Measurements from ENCODE around the gene PRKRA.
"Not testable (repeated sequence)": the region's sequence is repeated elsewhere in the genome, so short reads cannot be mapped to it uniquely, and the experiment has no call there.

The PRKRA gene

GRCh38 chr2:178450774-178451525, at the start of gene PRKRA, which contains the start of gene PJVK:
PRKRA (minus strand) TSS chr2:178451175; CDS start chr2:178451030, 145 bp downstream.
PJVK (plus strand) TSS chr2:178451378; CDS start chr2:178453410, 2,032 bp downstream.
- peak; percentile 87 for DNase-seq (ENCODE audit: low read depth)

GRCh38 chr2:178499640-178500039, 48.7 kb upstream of the PRKRA start:
- DNase-seq (ENCODE audit: low read depth), result no peak

- no peak for DNase-seq (ENCODE audit: low read depth)
Measured at GRCh38 chr2:178498137-178498536, 47.2 kb upstream of the PRKRA start.

- DNase-seq (ENCODE audit: low read depth), result no peak
Measured at GRCh38 chr2:178496049-178496448, 45.1 kb upstream of the PRKRA start.

- DNase-seq (ENCODE audit: low read depth), result no peak
Measured at GRCh38 chr2:178491612-178492011, 40.6 kb upstream of the PRKRA start.

GRCh38 chr2:178485356-178485755, 34.4 kb upstream of the PRKRA start:
- DNase-seq (ENCODE audit: low read depth), result no peak

GRCh38 chr2:178484245-178485041, 33.5 kb upstream of the PRKRA start:
- DNase-seq (ENCODE audit: low read depth), result no peak

DNA sequence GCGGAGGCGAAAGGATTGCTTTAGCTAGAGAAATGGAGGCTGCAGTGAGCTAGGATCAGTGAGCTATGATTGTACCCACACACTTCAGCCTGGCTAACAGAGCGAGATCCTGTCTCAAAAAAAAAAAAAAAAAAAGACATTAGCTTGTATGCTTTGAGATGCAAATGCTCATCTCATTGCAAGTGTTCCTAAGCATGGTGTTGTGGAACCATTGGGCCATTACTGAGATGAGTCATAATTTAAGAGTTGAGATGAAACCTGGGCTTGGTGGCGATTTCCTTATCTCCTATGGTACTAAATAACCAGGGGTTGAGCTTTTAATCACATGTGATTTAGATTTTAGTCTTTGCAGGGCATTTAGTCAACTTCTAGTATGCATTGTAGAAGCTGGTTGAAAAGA, 31.5 kb upstream of the PRKRA start:
- no peak for DNase-seq (ENCODE audit: low read depth)

DNA sequence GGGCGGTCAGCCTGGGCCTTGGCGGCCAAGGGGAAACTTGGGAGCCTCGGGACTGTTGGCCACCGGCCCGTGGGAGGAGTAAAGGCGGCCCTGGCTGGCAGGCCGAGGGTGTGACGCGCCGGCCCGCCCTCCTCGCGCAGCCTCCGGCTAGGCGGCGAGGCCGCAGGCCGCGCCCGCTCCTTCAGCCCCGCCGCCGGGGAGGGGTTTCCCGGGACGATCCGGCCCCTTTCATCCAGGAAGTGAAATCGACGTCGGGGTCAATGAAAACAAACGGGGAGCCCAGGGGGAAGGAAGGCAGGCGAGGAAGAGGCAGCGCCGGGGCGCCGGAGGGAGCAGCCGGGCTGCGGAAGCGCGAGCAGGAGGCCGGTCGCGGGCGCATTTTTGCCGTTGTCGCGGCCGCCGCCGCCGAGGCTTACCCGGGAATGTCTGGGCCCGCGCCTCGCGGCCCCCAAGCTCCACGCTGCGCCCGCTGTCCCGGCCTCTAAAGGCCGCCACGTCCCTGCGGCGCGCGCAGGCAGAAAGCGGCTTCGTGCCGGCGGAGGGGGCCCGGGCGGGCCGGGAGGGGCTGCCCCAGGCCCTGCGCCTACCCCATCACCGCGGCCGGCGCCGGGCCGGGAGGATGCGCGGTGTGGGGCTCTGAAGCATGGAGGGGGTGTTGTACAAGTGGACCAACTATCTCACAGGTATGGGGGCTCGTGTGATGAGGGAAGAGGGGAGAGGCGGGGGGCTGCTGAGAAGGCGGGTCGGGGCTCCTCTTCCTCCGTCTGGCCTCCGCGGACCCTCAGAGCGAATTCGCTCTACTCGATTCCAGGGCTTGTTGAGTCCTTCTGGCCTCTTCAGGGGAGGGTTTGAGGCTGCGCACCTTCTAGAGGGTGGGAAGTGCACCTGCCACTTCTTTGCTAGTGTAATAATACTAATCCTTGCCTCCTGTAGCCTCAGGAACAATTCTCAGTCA, 29.5 kb upstream of the PRKRA start, which contains the start of gene PLEKHA3:
TSS of gene PLEKHA3 (plus strand) at position 231 of the 955 bp plus-strand sequence. CDS start at position 644, 413 bp downstream.
- DNase-seq (ENCODE audit: low read depth), result peak; percentile 68

DNA sequence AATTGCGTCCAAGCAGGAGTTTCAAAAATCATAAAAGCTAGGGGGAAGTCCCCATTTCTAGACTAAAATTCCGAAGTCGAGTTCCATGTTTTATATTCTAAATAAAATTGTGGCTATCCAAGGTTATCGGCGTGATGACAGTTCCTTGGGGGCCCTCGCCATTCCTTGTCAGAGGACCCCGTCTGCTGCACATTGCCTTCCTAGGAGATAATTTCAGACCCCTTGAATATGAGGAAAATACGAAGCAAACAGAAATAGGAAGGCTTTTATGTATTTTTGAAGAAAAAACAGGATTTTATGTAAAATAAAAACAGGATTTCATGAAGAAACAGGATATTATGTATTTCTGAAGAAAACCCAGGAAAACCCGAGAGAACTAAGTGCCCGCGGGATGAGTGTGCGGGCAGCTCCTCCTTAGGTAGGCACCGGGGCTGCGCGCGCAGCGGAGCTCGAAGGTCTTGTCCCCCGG, 28.8 kb upstream of the PRKRA start:
- DNase-seq (ENCODE audit: low read depth), result no peak

- no peak for DNase-seq (ENCODE audit: low read depth)
Measured at GRCh38 chr2:178479275-178479616, 28.3 kb upstream of the PRKRA start.

GRCh38 chr2:178478439-178479274, 27.7 kb upstream of the PRKRA start, which contains the start of gene FKBP7:
FKBP7 (minus strand) TSS chr2:178478600; CDS start chr2:178478499, 101 bp downstream.
- DNase-seq (ENCODE audit: low read depth), result no peak

GRCh38 chr2:178478130-178478438, 27.1 kb upstream of the PRKRA start:
- DNase-seq (ENCODE audit: low read depth), result no peak

DNA sequence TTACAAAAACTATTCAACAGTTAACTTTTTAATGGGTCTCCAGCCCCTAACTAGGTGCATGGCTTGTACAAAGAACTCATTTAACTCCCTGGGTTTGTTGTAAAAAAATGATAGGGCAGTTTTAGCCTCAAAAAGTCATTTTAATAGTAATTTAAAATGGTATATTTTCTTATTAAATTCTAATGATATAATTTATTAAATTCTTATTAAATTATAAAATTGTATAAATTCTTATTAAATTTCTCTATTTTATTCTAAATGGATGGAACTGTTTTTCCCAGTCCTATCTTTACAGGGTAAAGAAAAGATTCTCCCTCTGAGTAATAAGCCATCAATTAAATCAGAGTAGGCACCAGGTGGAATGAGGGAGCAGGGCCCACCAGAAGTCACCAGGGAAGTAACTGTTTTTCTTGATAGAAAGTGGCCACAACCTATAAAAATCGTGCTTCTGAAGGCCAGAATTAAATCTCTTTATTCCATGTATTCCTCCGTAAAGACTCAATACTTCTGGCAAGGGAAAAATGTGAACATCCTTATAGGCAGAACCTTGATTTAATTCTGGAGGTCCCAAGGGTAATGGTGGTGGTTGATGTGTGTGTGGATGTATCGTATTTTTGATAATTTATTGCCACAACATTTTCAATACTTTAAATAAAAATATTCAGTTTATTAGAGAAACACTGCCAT, 26.6 kb upstream of the PRKRA start:
- no peak for DNase-seq (ENCODE audit: low read depth)

DNA sequence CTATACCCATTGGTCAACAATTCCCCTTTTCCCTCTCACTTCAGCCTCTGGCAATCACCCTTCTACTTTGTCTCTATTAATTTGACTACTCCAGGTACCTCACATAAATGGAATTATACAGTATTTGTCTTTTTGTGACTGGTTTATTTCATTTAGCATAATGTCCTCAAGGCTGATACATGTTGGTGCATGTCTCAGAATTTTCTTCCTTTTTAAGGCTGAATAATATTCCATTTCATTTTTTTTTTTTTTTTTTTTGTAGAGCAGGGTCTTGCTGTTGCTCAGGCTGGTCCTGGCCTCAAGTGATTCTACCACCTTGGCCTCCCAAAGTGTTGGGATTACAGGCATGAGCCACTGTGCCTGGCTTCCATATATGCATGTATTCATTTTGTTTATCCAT, 25.5 kb upstream of the PRKRA start:
- DNase-seq (ENCODE audit: low read depth), result no peak

GRCh38 chr2:178474560-178474959, 23.6 kb upstream of the PRKRA start:
- DNase-seq (ENCODE audit: low read depth), result no peak

DNA sequence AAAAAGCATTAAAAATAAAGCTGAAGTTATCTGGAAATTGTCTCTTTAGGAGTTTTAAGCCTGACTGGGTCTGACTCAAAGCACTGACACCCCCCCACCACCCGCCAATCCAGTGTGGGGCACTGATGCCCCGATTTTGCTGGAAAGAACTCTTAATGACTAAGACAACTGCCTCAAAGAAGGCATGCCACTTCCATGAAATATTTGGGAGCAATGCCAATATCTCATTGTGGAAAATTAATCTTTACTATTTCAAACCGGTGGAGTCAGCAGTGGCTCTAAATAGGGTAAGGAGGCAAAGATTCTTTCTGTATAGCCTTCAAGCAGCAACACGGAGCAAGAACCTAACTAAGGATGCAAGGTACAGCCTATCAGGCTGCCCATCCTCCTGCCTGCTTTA, 23.0 kb upstream of the PRKRA start:
- no peak for DNase-seq (ENCODE audit: low read depth)

GRCh38 chr2:178473373-178473772, 22.4 kb upstream of the PRKRA start:
- no peak for DNase-seq (ENCODE audit: low read depth)

DNA sequence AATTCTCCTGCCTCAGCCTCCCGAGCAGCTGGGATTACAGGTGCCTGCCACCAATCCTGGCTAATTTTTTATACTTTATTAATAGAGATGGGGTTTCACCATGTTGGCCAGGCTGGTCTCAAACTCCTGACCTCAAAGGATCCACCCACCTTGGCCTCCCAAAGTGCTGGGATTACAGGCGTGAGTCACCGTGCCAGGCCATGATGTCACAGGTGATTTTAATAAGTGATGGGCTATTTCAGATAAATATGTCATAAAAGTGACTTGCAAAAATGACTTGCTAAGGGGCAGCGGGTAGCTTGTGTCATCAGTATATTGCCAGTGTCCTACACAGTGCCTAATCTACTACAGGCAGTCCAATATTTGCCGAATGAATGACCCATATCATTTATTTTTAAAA, 20.3 kb upstream of the PRKRA start:
- not testable (repeated sequence) for DNase-seq (ENCODE audit: low read depth)

DNA sequence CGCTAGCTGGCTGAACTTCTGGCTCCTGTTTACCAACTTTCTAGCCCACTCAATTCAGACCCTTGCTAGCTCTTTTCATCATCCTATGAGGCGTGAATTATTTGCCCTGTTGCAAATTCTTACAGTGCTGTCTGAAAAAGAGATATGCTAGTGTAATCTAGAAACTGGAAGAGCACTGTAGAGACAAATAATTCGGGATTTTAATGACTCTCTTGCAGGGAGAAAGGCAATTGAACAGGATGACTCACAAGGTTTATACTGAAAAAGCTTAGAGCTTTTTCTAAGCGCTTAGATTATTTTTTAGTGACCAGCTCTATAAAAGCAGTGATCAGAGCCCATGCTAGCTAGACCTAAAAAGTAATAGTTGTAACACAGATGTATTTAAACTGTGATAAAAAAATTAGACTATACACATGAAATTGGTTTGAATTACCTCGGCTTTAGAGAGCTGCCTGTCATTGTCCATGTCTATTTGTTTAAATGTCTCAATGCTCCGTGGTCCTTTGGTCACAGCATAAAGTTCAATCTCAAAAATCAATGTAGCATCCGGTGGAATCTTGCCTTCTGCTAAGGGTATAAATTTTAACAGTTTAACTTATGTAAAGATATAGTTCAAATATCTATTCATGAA, 18.4 kb upstream of the PRKRA start:
- no peak for DNase-seq (ENCODE audit: low read depth)
